ENCODE results near the gene SIX2.

- TF ChIP-seq POLR2AphosphoS5 (IDR thresholded peaks at IDR 0.05; ENCODE audit: low read depth) (no peak), CTCF (conservative IDR thresholded peaks at IDR 0.05; ENCODE audit: low read depth in 2 of 2) (no peak), EZH2 (IDR thresholded peaks at IDR 0.05; ENCODE audit: low read depth, unreplicated experiment) (no peak), ZNF462 (CRISPR knock-in tag; IDR thresholded peaks at IDR 0.05) (no peak), STAT1 (IDR thresholded peaks at IDR 0.05; ENCODE audit: unreplicated experiment) (no peak), EZH2phosphoT487 (IDR thresholded peaks at IDR 0.05; ENCODE audit: unreplicated experiment) (no peak), ETS1 (IDR thresholded peaks at IDR 0.05) (no peak), CREB1 (CRISPR knock-in tag; IDR thresholded peaks at IDR 0.05; ENCODE audit: low read depth) (no peak), REST (IDR thresholded peaks at IDR 0.05; ENCODE audit: unreplicated experiment) (no peak), ZNF331 (CRISPR knock-in tag; IDR thresholded peaks at IDR 0.05; ENCODE audit: low read depth) (no peak), JUNB (IDR thresholded peaks at IDR 0.05; ENCODE audit: unreplicated experiment) (no peak), ZNF114 (CRISPR knock-in tag; IDR thresholded peaks at IDR 0.05) (no peak)
Measured at GRCh38 chr2:45033302-45033701, 24.1 kb upstream of the SIX2 start.
